PFSK-1 (cell line): ENCODE data around the gene EXOC4.

ENCODE experiments used
- FOXP2 ChIP-seq: optimal IDR thresholded peaks from 2 replicates; pipeline ENCODE3; 2011; ENCODE audit warnings: borderline replicate concordance, control low read depth, inconsistent platforms; ENCODE audit not compliant: insufficient read depth; ENCODE audit errors: extremely low read length, extremely low read depth
- POLR2AphosphoS5 ChIP-seq: IDR thresholded peaks from 2 replicates; pipeline ENCODE4 v1.6.1; 2012; ENCODE audit warnings: low read depth, mild to moderate bottlenecking, control low read depth, low read length, moderate library complexity
- SIN3A ChIP-seq: IDR thresholded peaks from 2 replicates; pipeline ENCODE4 v1.6.1; 2012; ENCODE audit warnings: mild to moderate bottlenecking, low read length, moderate library complexity, borderline replicate concordance; ENCODE audit not compliant: insufficient read depth
- TAF1 ChIP-seq: IDR thresholded peaks from 2 replicates; pipeline ENCODE4 v1.6.1; 2012; ENCODE audit warnings: low read length, control low read depth, borderline replicate concordance; ENCODE audit not compliant: insufficient read depth
- TF ChIP-seq, protein P1 (sequence below), 2 experiments: IDR thresholded peaks; 2 replicates each; pipeline versions ENCODE4 v1.6.1 to v1.8.0; 2011 to 2012; ENCODE audit warnings: low read depth in 2 of 2, low read length in 2 of 2, control low read depth in 1 of 2, inconsistent platforms in 1 of 2, mild to moderate bottlenecking in 1 of 2, moderate library complexity in 1 of 2; ENCODE audit not compliant: insufficient read depth in 1 of 2

EXOC4 gene

DNA sequence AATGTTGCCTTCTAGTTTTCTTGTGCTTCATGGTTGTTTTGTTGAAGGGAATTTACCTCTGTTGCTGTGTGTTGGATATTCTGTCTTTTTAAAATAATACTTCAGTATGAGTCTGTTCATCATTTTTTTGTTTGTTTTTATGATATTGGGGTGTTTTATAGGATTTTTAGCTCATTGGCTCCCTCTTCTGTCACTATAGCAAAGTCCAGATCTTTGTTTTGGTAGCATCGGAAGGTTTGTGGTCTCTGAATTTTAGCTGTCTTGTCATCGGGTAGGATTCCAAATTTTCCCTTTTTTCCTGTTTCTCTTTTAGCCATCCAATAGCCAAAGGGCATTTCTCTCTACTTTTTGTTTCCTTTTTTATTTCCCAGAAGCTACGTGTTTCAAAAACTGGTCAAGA lies 91.4 kb downstream of the EXOC4 start:
- TF ChIP-seq, protein P1, sequence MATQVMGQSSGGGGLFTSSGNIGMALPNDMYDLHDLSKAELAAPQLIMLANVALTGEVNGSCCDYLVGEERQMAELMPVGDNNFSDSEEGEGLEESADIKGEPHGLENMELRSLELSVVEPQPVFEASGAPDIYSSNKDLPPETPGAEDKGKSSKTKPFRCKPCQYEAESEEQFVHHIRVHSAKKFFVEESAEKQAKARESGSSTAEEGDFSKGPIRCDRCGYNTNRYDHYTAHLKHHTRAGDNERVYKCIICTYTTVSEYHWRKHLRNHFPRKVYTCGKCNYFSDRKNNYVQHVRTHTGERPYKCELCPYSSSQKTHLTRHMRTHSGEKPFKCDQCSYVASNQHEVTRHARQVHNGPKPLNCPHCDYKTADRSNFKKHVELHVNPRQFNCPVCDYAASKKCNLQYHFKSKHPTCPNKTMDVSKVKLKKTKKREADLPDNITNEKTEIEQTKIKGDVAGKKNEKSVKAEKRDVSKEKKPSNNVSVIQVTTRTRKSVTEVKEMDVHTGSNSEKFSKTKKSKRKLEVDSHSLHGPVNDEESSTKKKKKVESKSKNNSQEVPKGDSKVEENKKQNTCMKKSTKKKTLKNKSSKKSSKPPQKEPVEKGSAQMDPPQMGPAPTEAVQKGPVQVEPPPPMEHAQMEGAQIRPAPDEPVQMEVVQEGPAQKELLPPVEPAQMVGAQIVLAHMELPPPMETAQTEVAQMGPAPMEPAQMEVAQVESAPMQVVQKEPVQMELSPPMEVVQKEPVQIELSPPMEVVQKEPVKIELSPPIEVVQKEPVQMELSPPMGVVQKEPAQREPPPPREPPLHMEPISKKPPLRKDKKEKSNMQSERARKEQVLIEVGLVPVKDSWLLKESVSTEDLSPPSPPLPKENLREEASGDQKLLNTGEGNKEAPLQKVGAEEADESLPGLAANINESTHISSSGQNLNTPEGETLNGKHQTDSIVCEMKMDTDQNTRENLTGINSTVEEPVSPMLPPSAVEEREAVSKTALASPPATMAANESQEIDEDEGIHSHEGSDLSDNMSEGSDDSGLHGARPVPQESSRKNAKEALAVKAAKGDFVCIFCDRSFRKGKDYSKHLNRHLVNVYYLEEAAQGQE (IDR thresholded peaks at IDR 0.05; ENCODE audit: insufficient read depth in 1 of 2, low read depth in 2 of 2, low read length in 2 of 2), result no peak
- TF ChIP-seq POLR2AphosphoS5 (no peak), FOXP2 (no peak), SIN3A (no peak), TAF1 (no peak)

DNA sequence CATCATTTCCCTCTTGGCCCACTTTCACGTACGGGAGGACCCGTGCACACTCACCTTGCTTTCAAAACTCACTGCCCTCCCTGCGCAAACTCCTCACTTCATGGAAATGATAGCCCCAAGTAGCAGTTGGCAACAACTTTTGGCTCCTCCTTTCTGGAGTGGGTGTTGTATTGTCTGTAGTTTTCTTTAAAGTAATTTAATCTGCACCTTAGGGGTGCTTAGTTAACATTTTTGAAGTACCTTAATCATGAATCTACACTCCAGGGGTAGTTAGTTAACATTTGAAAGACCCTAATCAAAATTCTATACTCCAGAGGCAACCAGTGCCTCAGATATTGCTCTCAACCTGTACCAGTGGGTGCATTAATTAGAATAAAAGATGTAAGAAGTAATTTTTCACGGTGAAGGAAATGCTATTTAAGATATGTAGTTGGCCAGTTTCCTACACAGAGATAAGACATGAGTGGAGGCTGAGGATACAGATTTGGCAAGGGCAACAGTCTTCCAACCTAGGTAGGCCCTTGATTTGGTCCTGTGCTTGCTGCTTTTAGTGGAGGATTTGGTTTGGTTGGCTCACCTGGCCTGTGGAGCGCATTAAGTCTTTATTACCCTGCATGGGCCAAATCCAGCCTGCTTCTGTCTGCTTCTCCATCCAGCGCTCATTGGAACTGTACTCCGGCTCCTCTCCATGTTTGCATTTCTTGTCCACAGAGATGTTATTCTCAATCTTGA lies 93.0 kb downstream of the EXOC4 start:
- TF ChIP-seq, protein P1 (IDR thresholded peaks at IDR 0.05; ENCODE audit: insufficient read depth in 1 of 2, low read depth in 2 of 2, low read length in 2 of 2), result no peak
- no peak for TF ChIP-seq TAF1
- TF ChIP-seq FOXP2, result no peak
- TF ChIP-seq SIN3A, result no peak
- no peak for TF ChIP-seq POLR2AphosphoS5

DNA sequence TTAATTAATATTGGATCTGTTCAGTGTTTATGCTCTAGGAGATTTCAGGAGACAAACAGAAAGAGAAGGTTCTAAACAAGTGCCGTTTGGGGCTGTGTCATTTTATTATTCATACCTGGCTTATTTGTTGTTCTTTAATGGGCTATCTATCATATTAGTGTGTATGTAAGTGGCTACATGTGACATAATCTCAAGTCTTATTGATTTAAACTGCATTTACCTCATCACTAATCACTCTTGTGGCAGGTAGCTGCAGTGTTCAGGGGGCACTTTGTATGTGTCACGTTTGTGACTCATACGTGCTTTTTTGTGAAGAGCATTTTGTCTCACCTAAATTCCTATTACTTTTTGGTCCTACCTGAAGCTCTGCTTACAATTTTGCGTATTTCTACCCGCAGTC lies 95.4 kb downstream of the EXOC4 start:
- TF ChIP-seq, protein P1 (IDR thresholded peaks at IDR 0.05; ENCODE audit: insufficient read depth in 1 of 2, low read depth in 2 of 2, low read length in 2 of 2), result no peak
- no peak for TF ChIP-seq TAF1
- no peak for TF ChIP-seq POLR2AphosphoS5
- TF ChIP-seq SIN3A, result no peak
- no peak for TF ChIP-seq FOXP2

DNA sequence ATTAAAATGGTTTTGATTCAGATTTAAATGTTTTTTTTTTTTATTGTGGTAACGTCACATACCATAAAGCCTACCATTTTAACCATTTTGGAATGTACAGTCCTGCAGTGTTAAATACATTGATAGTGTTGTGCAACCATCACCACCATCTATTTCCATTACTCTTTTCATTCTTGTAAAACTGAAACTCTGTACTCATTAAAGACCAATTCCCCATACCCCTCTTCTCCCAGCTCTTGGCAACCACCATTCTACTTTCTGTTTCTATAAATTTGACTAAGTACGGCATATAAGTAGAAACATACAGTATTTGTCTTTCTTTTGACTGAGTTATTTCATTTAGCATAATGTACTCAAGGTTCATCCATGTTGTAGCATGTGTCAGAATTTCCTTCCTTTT lies 96.2 kb downstream of the EXOC4 start:
- TF ChIP-seq POLR2AphosphoS5 (no peak), SIN3A (no peak), TAF1 (no peak), FOXP2 (no peak)
- TF ChIP-seq, protein P1 (IDR thresholded peaks at IDR 0.05; ENCODE audit: insufficient read depth in 1 of 2, low read depth in 2 of 2, low read length in 2 of 2), result no peak

DNA sequence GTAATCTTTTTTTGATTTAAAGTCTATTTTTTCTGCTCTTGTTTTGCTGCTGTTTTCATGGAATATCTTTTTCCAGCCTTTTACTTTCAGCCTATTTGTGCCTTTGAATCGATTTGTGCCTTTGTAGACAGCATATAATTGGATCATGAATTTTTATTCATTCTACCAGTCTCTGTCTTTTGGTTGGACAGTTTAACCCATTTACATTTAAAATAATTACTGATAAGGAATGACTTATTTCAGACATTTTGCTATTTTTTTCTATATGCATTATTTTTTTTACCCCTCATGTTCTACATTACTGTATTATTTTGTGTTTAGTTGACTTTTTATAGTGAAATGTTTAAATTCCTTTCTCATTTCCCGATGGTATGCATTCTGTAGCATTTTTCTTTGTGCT lies 99.6 kb downstream of the EXOC4 start:
- no peak for TF ChIP-seq SIN3A
- TF ChIP-seq, protein P1 (IDR thresholded peaks at IDR 0.05; ENCODE audit: insufficient read depth in 1 of 2, low read depth in 2 of 2, low read length in 2 of 2), result no peak
- TF ChIP-seq FOXP2, result no peak
- TF ChIP-seq POLR2AphosphoS5, result no peak
- TF ChIP-seq TAF1, result no peak
